GM11168 (cell line): ENCODE measurements around the gene SNCG.
"Not testable (repeated sequence)": the region's sequence is repeated elsewhere in the genome, so short reads cannot be mapped to it uniquely, and the experiment has no call there.

Experiments
- in situ Hi-C: fragments of 300-500 bp; cut with MboI; formaldehyde crosslinking; loops from one replicate; pipeline ENCODE4 v1.12.0; 2022; ENCODE audit warnings: low sequenced_read_pairs; ENCODE audit not compliant: unreplicated experiment

Gene SNCG

DNA sequence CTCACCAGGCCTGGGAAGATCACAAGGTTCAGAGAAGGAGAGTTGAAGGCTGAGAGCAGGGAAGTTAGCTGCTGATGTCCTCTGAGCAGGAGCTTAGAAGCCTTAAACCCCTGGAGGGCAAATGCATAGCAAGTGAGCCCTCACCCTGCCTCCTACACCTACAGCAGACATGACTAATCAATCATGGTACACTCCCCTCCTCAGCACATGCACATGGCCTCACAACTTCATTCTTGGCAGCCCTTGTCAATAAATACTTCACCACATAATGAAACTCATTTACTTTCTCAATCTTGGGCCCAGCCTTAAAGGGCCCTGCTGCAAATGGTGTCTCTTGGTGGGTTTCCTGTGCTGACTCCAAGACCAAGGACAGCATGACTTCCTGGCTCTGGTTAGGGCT, 13.9 kb upstream of the SNCG start:
- in situ Hi-C loops, result no loop called here

GRCh38 chr10:86944907-86945306, 13.5 kb upstream of the SNCG start:
- in situ Hi-C loops, result no loop called here

- in situ Hi-C loops, result no loop called here
Measured at GRCh38 chr10:86945361-86946212, 12.8 kb upstream of the SNCG start.

- in situ Hi-C loops, result no loop called here
Measured at GRCh38 chr10:86946213-86947155, 11.9 kb upstream of the SNCG start.

GRCh38 chr10:86947806-86948205, 10.6 kb upstream of the SNCG start:
- in situ Hi-C loops, result not testable (repeated sequence)

DNA sequence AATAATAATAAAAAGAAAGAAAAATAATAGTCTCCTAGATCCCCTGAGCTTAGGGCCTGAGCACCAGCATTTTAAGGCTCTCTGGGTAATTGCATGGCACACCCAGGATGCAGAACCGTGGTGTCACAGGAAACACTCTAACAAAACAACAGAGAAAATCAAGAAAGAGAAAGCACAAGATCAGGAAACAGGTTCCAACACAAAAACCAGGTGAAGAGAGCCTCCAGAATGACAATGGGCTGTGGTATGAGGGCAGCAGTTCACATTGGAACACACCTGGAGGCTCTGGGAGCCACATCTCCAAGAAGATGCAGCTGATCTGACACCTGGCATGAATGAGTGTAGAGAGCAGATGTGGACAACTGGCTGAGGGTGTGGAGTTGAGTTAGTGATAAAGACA, 8.1 kb upstream of the SNCG start:
- in situ Hi-C loops, result no loop called here

DNA sequence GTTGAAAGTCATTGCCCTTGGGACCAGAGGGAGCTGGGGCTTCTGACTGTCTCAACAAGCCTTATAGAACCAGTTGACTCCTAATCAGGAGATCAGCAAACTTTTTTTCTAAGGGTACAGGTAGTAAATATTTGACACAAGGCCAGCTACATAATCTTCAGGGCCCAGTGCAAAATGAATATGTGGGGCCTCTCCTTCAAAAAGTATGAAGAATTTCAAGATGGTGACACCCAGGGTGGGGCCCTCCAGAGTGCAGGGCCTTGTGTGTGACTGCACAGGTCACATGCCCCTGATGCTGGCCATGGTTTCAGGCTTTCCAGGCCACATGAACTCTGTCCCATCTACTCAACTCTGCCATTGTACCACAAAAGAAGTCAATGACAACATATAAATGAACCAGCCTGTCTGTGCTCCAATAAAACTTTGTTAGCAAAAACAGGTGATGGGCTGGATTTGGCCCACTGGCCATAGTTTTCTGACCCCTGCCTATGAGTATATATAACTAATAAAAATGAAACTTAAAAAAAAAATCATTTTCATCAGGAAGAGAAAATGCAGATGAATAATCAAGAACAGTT, 7.1 kb upstream of the SNCG start:
- in situ Hi-C loops, result no loop called here

DNA sequence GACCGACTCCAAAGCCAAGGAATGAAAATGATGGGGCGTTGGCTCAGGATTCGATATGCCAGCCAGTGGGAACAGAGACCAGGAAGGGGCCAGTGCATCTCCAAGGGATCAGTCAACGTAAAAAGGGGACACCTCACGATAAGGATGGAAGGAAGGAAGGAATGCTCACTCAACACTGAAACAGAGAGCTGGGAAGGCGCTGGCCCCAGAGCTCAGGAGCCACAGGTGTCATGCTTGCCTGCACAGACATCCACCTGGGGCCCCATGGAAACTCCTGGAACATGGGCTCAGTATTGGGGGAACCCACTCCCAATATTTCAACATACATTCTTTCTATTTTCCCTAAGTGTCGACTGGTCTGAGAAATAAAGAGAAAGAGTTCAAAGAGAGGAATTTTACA, 6.3 kb upstream of the SNCG start:
- in situ Hi-C loops, result no loop called here

DNA sequence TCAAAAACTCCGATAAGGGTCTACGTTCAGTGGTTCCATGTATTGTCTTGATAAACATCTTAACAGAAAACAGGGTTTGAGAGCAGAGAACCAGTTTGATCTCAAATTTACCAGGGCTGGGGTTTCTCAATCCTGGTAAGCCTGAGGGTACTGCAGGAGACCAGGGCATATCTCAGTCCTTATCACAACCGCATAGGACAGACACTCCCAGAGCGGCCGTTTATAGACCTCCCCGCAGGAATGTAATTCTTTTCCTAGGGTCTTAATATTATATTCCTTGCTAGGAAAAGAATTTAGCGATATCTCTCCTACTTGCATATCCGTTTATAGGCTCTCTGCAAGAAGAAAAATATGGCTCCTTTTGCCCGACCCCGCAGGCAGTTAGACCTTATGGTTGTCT, 5.7 kb upstream of the SNCG start:
- in situ Hi-C loops, result not testable (repeated sequence)

DNA sequence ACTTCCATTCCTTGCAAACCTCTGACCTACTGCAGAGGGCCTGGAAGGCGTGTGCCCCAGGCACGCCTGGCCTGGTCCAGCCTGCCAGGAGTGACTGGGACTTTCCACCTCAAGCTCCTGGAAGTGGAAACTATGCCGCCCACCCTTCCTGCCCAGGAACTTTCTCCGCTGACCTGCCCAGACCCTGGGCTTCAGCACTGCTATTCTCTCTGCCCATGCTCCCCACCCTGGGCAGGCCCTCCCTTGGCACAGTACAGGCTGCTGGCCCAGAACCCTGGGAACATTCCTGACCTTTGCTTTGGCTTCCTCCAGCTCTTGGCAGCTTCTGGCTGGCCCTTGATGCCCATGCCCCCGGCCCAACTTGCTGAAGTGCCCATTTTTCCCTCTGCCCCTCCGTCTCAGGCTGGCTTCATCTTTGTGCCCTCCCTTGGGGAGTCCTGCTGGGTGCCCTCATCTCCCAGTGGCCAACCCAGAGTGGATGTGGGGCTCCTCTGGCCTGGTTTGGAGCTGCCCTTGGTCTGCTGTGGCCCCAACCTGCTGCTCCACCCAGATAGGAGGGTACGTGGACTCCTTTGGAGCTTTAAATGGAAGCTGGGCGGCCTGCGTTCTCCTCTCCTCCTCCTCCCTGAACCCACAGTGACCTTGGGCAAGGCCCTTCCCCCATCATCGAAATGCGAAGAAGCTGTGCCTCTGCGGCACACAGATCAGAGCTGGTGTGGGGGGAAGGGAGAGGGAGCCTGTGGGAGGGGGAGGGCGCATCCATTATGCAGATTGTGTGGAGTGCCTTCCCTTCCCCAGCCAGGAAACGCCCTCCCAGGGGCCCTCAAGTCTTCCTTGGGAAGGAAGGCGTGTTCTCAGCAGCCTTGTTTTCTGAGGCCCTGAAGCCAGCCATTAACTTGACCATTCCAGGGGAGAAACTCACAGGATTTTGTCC, 4.4 kb upstream of the SNCG start:
- in situ Hi-C loops, result no loop called here

DNA sequence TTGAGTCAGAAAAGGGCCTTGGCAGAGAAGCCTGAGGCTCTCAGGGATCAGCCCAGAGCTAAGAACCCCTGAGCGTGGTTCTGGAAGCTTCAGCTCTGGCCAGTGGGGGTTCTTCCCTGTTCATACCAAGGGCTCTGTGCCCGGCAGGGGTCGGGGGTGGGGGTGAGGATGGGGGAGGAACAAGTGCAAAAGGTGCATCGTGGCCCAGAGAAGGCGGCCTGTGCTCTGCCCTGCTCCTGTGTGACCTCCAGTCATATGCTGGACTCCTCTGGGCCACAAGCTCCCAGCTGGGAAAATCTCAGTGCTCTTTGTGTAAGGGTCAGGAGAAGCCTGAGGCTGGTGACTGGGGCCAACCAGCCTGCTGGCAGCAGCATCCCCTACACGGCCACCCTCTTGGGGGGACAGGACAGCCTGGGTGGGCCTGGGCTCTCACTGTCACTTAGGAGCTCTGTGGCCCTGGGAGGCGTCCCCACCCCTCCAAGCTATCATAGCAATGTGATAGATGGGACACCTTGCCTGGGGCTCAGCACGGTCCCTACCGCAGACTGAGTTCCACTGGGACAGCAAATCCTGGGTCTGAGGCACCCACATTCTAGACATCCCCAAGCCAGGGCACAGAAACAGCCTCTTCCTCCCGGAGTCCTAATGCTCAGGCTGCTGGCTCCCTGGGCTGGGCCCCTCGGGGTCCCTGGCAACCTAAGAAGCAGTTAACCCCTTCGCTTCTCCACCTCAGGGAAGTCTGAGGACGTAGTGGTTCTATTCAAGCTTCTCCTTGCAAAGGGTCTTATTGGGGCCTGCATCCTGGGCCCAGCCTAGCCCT, 3.5 kb upstream of the SNCG start:
- in situ Hi-C loops, result no loop called here

- in situ Hi-C loops, result no loop called here
Measured at GRCh38 chr10:86955501-86956194, 2.8 kb upstream of the SNCG start.

GRCh38 chr10:86956195-86956847, 2.1 kb upstream of the SNCG start:
- in situ Hi-C loops, result no loop called here

DNA sequence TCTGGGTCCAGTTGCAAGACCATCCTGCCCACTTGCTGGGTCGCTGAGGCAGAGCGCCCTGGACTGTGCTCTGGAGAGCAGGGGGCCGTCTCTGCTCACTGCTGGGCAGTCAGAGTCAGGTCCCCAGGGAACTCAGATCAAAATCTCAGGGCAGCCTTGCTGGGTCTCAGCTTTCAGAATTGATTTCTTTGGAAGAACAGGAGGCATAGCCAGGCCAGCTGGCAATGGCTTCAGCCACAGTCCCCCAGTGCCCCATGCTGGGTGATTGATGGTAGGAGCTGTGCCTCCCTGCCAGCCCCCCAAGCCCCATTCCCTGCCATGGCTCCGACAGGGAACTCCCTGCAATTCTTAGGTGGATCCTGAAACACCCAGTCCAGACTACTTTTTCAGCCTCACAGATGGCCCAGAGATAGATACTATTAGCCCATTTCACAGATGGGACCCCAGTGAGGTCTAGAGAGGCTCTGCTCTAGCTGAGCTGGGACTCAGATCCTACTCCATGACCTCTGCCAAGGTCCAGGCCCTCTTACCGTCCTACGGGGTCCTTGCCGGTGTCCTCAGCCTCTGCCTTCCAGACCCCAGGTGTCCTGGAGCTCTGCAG, 1.5 kb upstream of the SNCG start:
- in situ Hi-C loops, result no loop called here

GRCh38 chr10:86957471-86958115, 806 bp upstream of the SNCG start, which contains the start of gene MMRN2:
Gene MMRN2 (minus strand): TSS chr10:86957615. CDS start chr10:86957541, 74 bp downstream.
- in situ Hi-C loops, result no loop called here

GRCh38 chr10:86958901-86959736, 720 bp downstream of the SNCG start:
- in situ Hi-C loops, result no loop called here
